Thoracic aorta (tissue), 2 donors: ENCODE data around the gene TRPC4. TPM values are rescaled to one million over a fixed set of nuclear protein-coding genes. Genes with fewer than 3 reads are reported as not detected.

Source experiments
- ATAC-seq: fragments of 150-250 bp; one replicate; pipeline ENCODE4 v1.8.0; 2017; ENCODE audit warnings: low read depth; ENCODE audit not compliant: insufficient number of reproducible peaks, low FRiP score
- DNase-seq: peaks from one replicate; pipeline ENCODE4 v3.0.0-alpha.2; 2020; ENCODE audit warnings: low spot score
- H3K27ac ChIP-seq, 2 donors: fragments of 200-600 bp; sonication (generic); 1 replicate in 1 of 2; 2 replicates in 1 of 2; pipeline ENCODE4 v1.5.1; 2016; ENCODE audit warnings: mild to moderate bottlenecking in 2 of 2, moderate library complexity in 2 of 2
- H3K27me3 ChIP-seq: fragments of 200-600 bp; sonication (generic); replicated peaks from 2 replicates; pipeline ENCODE4 v1.6.0; 2016; ENCODE audit warnings: mild to moderate bottlenecking; ENCODE audit not compliant: insufficient read depth
- H3K36me3 ChIP-seq: fragments of 200-600 bp; sonication (generic); one replicate; pipeline ENCODE4 v1.5.1; 2016
- H3K4me1 ChIP-seq, 2 donors: fragments of 200-600 bp; sonication (generic); 1 replicate in 1 of 2; 2 replicates in 1 of 2; pipeline versions ENCODE4 v1.5.1 to v1.6.0; 2016; ENCODE audit warnings: low read depth in 2 of 2, mild to moderate bottlenecking in 1 of 2; ENCODE audit not compliant: control insufficient read depth in 1 of 2
- H3K4me3 ChIP-seq: fragments of 200-600 bp; sonication (generic); 2 replicates; pipeline ENCODE4 v1.5.1; 2016; ENCODE audit warnings: mild to moderate bottlenecking
- H3K9me3 ChIP-seq: fragments of 200-600 bp; sonication (generic); 2 replicates; pipeline ENCODE4 v1.5.1; 2016
- CTCF ChIP-seq: fragments of 200-600 bp; sonication (generic); IDR thresholded peaks from one replicate; pipeline ENCODE4 v1.5.1; 2019; ENCODE audit warnings: antibody characterized with exemption
- total RNA-seq, 2 donors: library from RNA; depleted of rRNA; stranded (reverse); fragments of >200 nt; gene quantifications; one replicate each; pipeline versions ENCODE4 v1.1.0 to v1.2.3, GENCODE V29; 2016

The TRPC4 gene
- total RNA-seq, 2 donors from 2014 or later: 7.1 to 7.6 TPM

GRCh38 chr13:37616131-37616530 lies 253.4 kb downstream of the TRPC4 start:
- Histone ChIP-seq H3K36me3 (no peaks in the 10 kb centered on the region), H3K4me3 (no peak overlapping the region), H3K27me3 (no peaks in the 10 kb centered on the region), H3K4me1 (peaks cover 0 to 11% of the 10 kb centered on the region in 2 donors), H3K27ac (no peak overlapping the region), H3K9me3 (no peaks in the 10 kb centered on the region)
- no peak for DNase-seq
- no peak for TF ChIP-seq CTCF
- no peak for ATAC-seq

GRCh38 chr13:37615276-37615675 lies 254.3 kb downstream of the TRPC4 start:
- no peaks in the 10 kb centered on the region for H3K27me3 ChIP-seq
- ATAC-seq (no peak), DNase-seq (no peak)
- H3K4me1 ChIP-seq: peaks cover 0 to 11% of the 10 kb centered on the region in 2 donors
- H3K27ac ChIP-seq: no peak overlapping the region
- no peaks in the 10 kb centered on the region for H3K36me3 ChIP-seq
- no peak for TF ChIP-seq CTCF
- H3K9me3 ChIP-seq: no peaks in the 10 kb centered on the region
- no peak overlapping the region for H3K4me3 ChIP-seq

GRCh38 chr13:37613638-37614037 lies 255.9 kb downstream of the TRPC4 start:
- Histone ChIP-seq H3K4me3 (no peak overlapping the region), H3K36me3 (no peaks in the 10 kb centered on the region), H3K27ac (no peak overlapping the region), H3K4me1 (peaks cover 0 to 11% of the 10 kb centered on the region in 2 donors), H3K9me3 (no peaks in the 10 kb centered on the region), H3K27me3 (no peaks in the 10 kb centered on the region)
- DNase-seq: no peak
- no peak for ATAC-seq
- TF ChIP-seq CTCF: no peak

- Histone ChIP-seq H3K27me3 (no peaks in the 10 kb centered on the region), H3K9me3 (no peaks in the 10 kb centered on the region), H3K36me3 (no peaks in the 10 kb centered on the region), H3K27ac (no peak overlapping the region), H3K4me3 (no peak overlapping the region), H3K4me1 (peaks cover 0 to 11% of the 10 kb centered on the region in 2 donors)
- no peak for DNase-seq
- no peak for TF ChIP-seq CTCF
- no peak for ATAC-seq
Observed at GRCh38 chr13:37613236-37613635, 256.3 kb downstream of the TRPC4 start.

GRCh38 chr13:37608750-37609339 lies 260.7 kb downstream of the TRPC4 start:
- H3K4me3 ChIP-seq: no peak overlapping the region
- H3K9me3 ChIP-seq: no peaks in the 10 kb centered on the region
- DNase-seq (no peak), ATAC-seq (no peak)
- no peaks in the 10 kb centered on the region for H3K36me3 ChIP-seq
- H3K27ac ChIP-seq: no peak overlapping the region
- H3K27me3 ChIP-seq: no peaks in the 10 kb centered on the region
- no peaks in the 10 kb centered on the region for H3K4me1 ChIP-seq
- no peak for TF ChIP-seq CTCF
